IPS-20b (cell line): ENCODE data around the gene CPN1.
"Not testable (repeated sequence)": the region's sequence is repeated elsewhere in the genome, so short reads cannot be mapped to it uniquely, and the experiment has no call there.

Experiments used
- H3K27ac ChIP-seq: one replicate; pipeline ENCODE4 v1.5.1; 2013; ENCODE audit warnings: low read length
- H3K27me3 ChIP-seq: 2 replicates; pipeline ENCODE4 v1.6.1; 2013; ENCODE audit warnings: mild to moderate bottlenecking, low read length, inconsistent platforms; ENCODE audit not compliant: insufficient read depth
- H3K36me3 ChIP-seq: 2 replicates; pipeline ENCODE4 v1.6.1; 2013; ENCODE audit warnings: low read depth, mild to moderate bottlenecking, inconsistent platforms, low read length, moderate library complexity; ENCODE audit not compliant: insufficient read depth
- H3K4me1 ChIP-seq: 2 replicates; pipeline ENCODE4 v1.6.1; 2013; ENCODE audit warnings: mild to moderate bottlenecking, control low read depth, inconsistent platforms, low read length, moderate library complexity; ENCODE audit not compliant: insufficient read depth
- H3K4me3 ChIP-seq: 2 replicates; pipeline ENCODE4 v1.5.1; 2013; ENCODE audit warnings: mild to moderate bottlenecking, low read length, inconsistent platforms
- H3K9ac ChIP-seq: 2 replicates; pipeline ENCODE4 v1.6.1; 2013; ENCODE audit warnings: low read depth, mild to moderate bottlenecking, inconsistent platforms, low read length, moderate library complexity
- H3K9me3 ChIP-seq: 2 replicates; pipeline ENCODE4 v1.6.1; 2013; ENCODE audit warnings: mild to moderate bottlenecking, low read depth, low read length, inconsistent platforms; ENCODE audit not compliant: insufficient read depth

CPN1 gene

GRCh38 chr10:100106865-100107264 lies 25.2 kb upstream of the CPN1 start:
- Histone ChIP-seq H3K27me3 (no peaks in the 10 kb centered on the region), H3K4me3 (no peak overlapping the region), H3K27ac (no peak overlapping the region), H3K36me3 (no peaks in the 10 kb centered on the region), H3K4me1 (no peaks in the 10 kb centered on the region; the same call in 1 of the 2 replicates), H3K9me3 (peaks cover 5% of the 10 kb centered on the region; the same call in 1 of the 2 replicates), H3K9ac (no peak overlapping the region)

GRCh38 chr10:100104300-100104699 lies 22.6 kb upstream of the CPN1 start:
- no peak overlapping the region for H3K27ac ChIP-seq
- no peaks in the 10 kb centered on the region for H3K4me1 ChIP-seq
- H3K9me3 ChIP-seq = peaks cover 5% of the 10 kb centered on the region; the same call in 1 of the 2 replicates
- H3K27me3 ChIP-seq = no peaks in the 10 kb centered on the region
- no peak overlapping the region for H3K9ac ChIP-seq
- no peak overlapping the region for H3K4me3 ChIP-seq
- H3K36me3 ChIP-seq = no peaks in the 10 kb centered on the region

DNA sequence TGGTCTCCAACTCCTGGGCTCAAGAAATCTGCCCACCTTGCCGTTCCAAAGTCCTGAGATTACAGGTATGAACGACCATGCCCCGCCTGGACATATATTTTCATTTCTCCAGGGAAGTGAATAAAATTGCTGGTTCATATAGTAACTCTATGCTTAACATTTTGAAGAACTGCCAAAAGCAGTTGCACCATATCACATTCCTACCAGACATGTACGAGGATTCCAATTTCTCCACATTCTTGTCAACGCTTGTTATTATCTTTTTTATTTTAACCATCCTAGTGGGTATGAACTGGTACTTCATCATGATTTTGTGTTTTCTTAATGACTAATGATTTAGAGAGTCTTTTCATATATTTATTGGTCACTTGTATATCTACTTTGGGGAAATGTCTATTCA lies 21.9 kb upstream of the CPN1 start:
- H3K9ac ChIP-seq = no peak overlapping the region
- H3K4me3 ChIP-seq = no peak overlapping the region
- no peaks in the 10 kb centered on the region for H3K36me3 ChIP-seq
- H3K27ac ChIP-seq = no peak overlapping the region
- H3K9me3 ChIP-seq = peaks cover 5% of the 10 kb centered on the region; the same call in 1 of the 2 replicates
- H3K27me3 ChIP-seq = no peaks in the 10 kb centered on the region
- H3K4me1 ChIP-seq = no peaks in the 10 kb centered on the region

- H3K4me3 ChIP-seq = no peak overlapping the region
- no peaks in the 10 kb centered on the region for H3K36me3 ChIP-seq
- H3K9me3 ChIP-seq = peaks cover 5% of the 10 kb centered on the region; the same call in 1 of the 2 replicates
- H3K27me3 ChIP-seq = no peaks in the 10 kb centered on the region
- H3K9ac ChIP-seq = no peak overlapping the region
- H3K27ac ChIP-seq = no peak overlapping the region
- no peaks in the 10 kb centered on the region for H3K4me1 ChIP-seq
These were observed 19.8 kb upstream of the CPN1 start for GRCh38 chr10:100101192-100102076.

GRCh38 chr10:100100651-100101184 lies 19.0 kb upstream of the CPN1 start:
- Histone ChIP-seq H3K4me3 (no peak overlapping the region), H3K4me1 (no peaks in the 10 kb centered on the region), H3K9me3 (peaks cover 5% of the 10 kb centered on the region; the same call in 1 of the 2 replicates), H3K9ac (no peak overlapping the region), H3K36me3 (no peaks in the 10 kb centered on the region), H3K27me3 (no peaks in the 10 kb centered on the region), H3K27ac (no peak overlapping the region)

- H3K4me1 ChIP-seq = no peaks in the 10 kb centered on the region
- no peak overlapping the region for H3K4me3 ChIP-seq
- H3K36me3 ChIP-seq = no peaks in the 10 kb centered on the region
- no peak overlapping the region for H3K27ac ChIP-seq
- H3K9me3 ChIP-seq = no peaks in the 10 kb centered on the region
- no peak overlapping the region for H3K9ac ChIP-seq
- no peaks in the 10 kb centered on the region for H3K27me3 ChIP-seq
These were observed 7.6 kb upstream of the CPN1 start for GRCh38 chr10:100089241-100089640.

GRCh38 chr10:100086708-100087107 lies 5.0 kb upstream of the CPN1 start:
- not testable (repeated sequence) for H3K9me3 ChIP-seq, H3K27me3 ChIP-seq, H3K36me3 ChIP-seq, H3K9ac ChIP-seq, H3K4me3 ChIP-seq, H3K27ac ChIP-seq, H3K4me1 ChIP-seq

DNA sequence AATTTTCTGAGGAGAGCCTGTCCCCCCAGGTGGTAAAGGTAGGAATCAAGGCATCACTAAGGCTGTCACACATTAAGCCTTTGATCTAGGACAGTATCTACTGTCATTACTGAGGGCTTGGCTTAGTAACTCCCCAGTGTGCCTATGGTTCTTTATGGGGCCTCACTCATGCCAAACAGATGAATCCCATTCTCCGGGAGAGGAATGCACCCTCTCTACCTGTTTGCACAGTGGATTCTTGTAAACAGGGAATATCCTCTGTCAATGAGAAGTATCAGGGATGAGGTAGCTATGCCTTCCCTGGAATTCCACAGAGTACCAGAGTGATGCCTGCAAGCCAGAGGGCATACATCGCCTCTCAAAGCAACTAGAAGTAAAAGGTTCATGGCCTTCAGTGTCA lies 3.9 kb upstream of the CPN1 start:
- H3K27ac ChIP-seq = no peak overlapping the region
- no peak overlapping the region for H3K9ac ChIP-seq
- H3K4me3 ChIP-seq = no peak overlapping the region
- no peaks in the 10 kb centered on the region for H3K9me3 ChIP-seq
- H3K4me1 ChIP-seq = no peaks in the 10 kb centered on the region
- H3K36me3 ChIP-seq = no peaks in the 10 kb centered on the region
- H3K27me3 ChIP-seq = no peaks in the 10 kb centered on the region

DNA sequence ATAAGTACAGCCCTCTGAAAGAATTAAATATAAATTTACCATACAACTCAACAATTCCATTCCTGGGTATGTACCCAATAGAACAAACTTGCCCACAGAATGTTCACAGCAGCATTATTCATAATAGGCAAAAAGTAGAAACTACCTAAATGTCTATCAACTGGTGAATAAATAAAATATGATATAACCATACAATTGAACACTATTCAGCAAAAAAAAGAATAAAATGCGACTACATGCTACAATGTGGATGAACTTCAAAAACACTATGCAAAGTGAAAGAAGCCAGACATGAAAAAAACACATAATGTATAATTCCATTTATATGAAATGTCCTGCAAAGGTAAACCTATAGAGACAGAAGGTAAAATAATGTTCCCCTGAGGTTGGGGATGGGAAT lies 2.0 kb upstream of the CPN1 start:
- Histone ChIP-seq H3K4me1 (no peaks in the 10 kb centered on the region), H3K36me3 (no peaks in the 10 kb centered on the region), H3K27me3 (no peaks in the 10 kb centered on the region), H3K27ac (no peak overlapping the region), H3K9me3 (no peaks in the 10 kb centered on the region), H3K4me3 (no peak overlapping the region), H3K9ac (no peak overlapping the region)

GRCh38 chr10:100082276-100082675 lies 607 bp upstream of the CPN1 start:
- H3K9me3 ChIP-seq, H3K36me3 ChIP-seq, H3K9ac ChIP-seq, H3K4me1 ChIP-seq, H3K27ac ChIP-seq, H3K27me3 ChIP-seq, H3K4me3 ChIP-seq: not testable (repeated sequence)

- H3K27ac ChIP-seq = no peak overlapping the region
- no peaks in the 10 kb centered on the region for H3K27me3 ChIP-seq
- H3K36me3 ChIP-seq = no peaks in the 10 kb centered on the region
- no peaks in the 10 kb centered on the region for H3K9me3 ChIP-seq
- no peak overlapping the region for H3K9ac ChIP-seq
- no peaks in the 10 kb centered on the region for H3K4me1 ChIP-seq
- no peak overlapping the region for H3K4me3 ChIP-seq
These were observed 4.9 kb downstream of the CPN1 start for GRCh38 chr10:100076750-100077149.
